GM23338 (cell line): Measurements from ENCODE around the gene RASL12. TPM values are rescaled to one million over a fixed set of nuclear protein-coding genes. Genes with fewer than 3 reads are reported as not detected.
A peak's percentile ranks its signal among the peaks of the same experiment; 100 is the strongest.

Experiments
- ATAC-seq: fragments of 200-7000 bp; cut with Tn5 transposase; 3 replicates; pipeline ENCODE4 v1.9.1; 2020
- DNase-seq: peaks from one replicate; pipeline ENCODE4 v3.0.0-alpha.2; 2015; ENCODE audit warnings: low spot score
- H2AFZ ChIP-seq: fragments of 200-600 bp; sonication (generic); 2 replicates; pipeline ENCODE4 v1.8.0; 2016; ENCODE audit warnings: antibody characterized with exemption, mild to moderate bottlenecking, moderate library complexity
- H3F3A ChIP-seq: fragments of 200-600 bp; sonication (generic); replicated peaks from 2 replicates; pipeline ENCODE4 v1.8.0; 2017; ENCODE audit warnings: antibody characterized with exemption, mixed run types, low read depth
- H3K27ac ChIP-seq: fragments of 200-600 bp; sonication (generic); 2 replicates; pipeline ENCODE4 v1.6.1; 2016; ENCODE audit warnings: low read depth
- H3K27me3 ChIP-seq: fragments of 200-600 bp; sonication (generic); 2 replicates; pipeline ENCODE4 v1.8.0; 2016; ENCODE audit warnings: mild to moderate bottlenecking, mixed run types, moderate library complexity; ENCODE audit not compliant: insufficient read depth
- H3K36me3 ChIP-seq: fragments of 200-600 bp; sonication (generic); 2 replicates; pipeline ENCODE4 v1.8.0; 2016; ENCODE audit warnings: mild to moderate bottlenecking; ENCODE audit not compliant: insufficient read depth
- H3K4me1 ChIP-seq: fragments of 200-600 bp; sonication (generic); 2 replicates; pipeline ENCODE4 v1.8.0; 2016; ENCODE audit warnings: mild to moderate bottlenecking, moderate library complexity; ENCODE audit not compliant: insufficient read depth
- H3K4me2 ChIP-seq: fragments of 200-600 bp; sonication (generic); 2 replicates; pipeline ENCODE4 v1.7.1; 2017; ENCODE audit warnings: mixed run types
- H3K4me3 ChIP-seq: fragments of 200-600 bp; sonication (generic); 2 replicates; pipeline ENCODE4 v1.6.1; 2016; ENCODE audit warnings: mixed run types
- H3K79me2 ChIP-seq: fragments of 200-600 bp; sonication (generic); replicated peaks from 2 replicates; pipeline ENCODE4 v1.8.0; 2017; ENCODE audit warnings: mild to moderate bottlenecking; ENCODE audit not compliant: insufficient read depth
- H3K9me2 ChIP-seq: fragments of 200-600 bp; sonication (generic); 2 replicates; pipeline ENCODE4 v1.8.0; 2017; ENCODE audit not compliant: insufficient read depth
- H4K20me1 ChIP-seq: fragments of 200-600 bp; sonication (generic); replicated peaks from 2 replicates; pipeline ENCODE4 v1.8.0; 2017; ENCODE audit warnings: mild to moderate bottlenecking; ENCODE audit not compliant: insufficient read depth
- H3K27ac Mint-ChIP-seq: 2 replicates; pipeline ENCODE4 v1.8.0; 2020; ENCODE audit warnings: inconsistent platforms, mild to moderate bottlenecking, moderate library complexity, mixed read lengths
- H3K27me3 Mint-ChIP-seq: 3 replicates; pipeline ENCODE4 v1.8.0; 2022; ENCODE audit warnings: low read depth, mild to moderate bottlenecking, moderate library complexity, mixed read lengths, inconsistent platforms; ENCODE audit not compliant: insufficient read depth, poor library complexity
- H3K36me3 Mint-ChIP-seq: 3 replicates; pipeline ENCODE4 v1.8.0; 2021; ENCODE audit warnings: low read depth, mild to moderate bottlenecking, inconsistent platforms, moderate library complexity, mixed read lengths
- H3K4me1 Mint-ChIP-seq: 3 replicates; pipeline ENCODE4 v1.8.0; 2020; ENCODE audit warnings: mild to moderate bottlenecking, inconsistent platforms, mixed read lengths
- H3K4me3 Mint-ChIP-seq: 3 replicates; pipeline ENCODE4 v1.8.0; 2021; ENCODE audit warnings: moderate library complexity, mild to moderate bottlenecking, inconsistent platforms, mixed read lengths
- H3K9me3 Mint-ChIP-seq: 3 replicates; pipeline ENCODE4 v1.8.0; 2020; ENCODE audit warnings: moderate library complexity, mild to moderate bottlenecking, inconsistent platforms, mixed read lengths
- POLR2AphosphoS5 ChIP-seq: IDR thresholded peaks from 2 replicates; pipeline ENCODE4 v1.6.1; 2016; ENCODE audit warnings: antibody characterized with exemption, low read depth
- STAT1 ChIP-seq: IDR thresholded peaks from one replicate; pipeline ENCODE4 v1.6.1; 2016; ENCODE audit warnings: antibody characterized with exemption; ENCODE audit not compliant: unreplicated experiment
- ZNF114 ChIP-seq: fragments of 250-450 bp; sonication (Bioruptor Pico); IDR thresholded peaks from 2 replicates; pipeline ENCODE4 v1.5.0; 2020; ENCODE audit warnings: mild to moderate bottlenecking, moderate library complexity
- polyA plus RNA-seq: library from polyadenylated mRNA; unstranded; fragments of >200 nt; fragmentation: Nextera tagmentation; extraction: Ambion mirVana; gene quantifications from 2 replicates; pipeline ENCODE4 v1.2.1, GENCODE V29; 2016
- total RNA-seq: library from RNA; depleted of rRNA; stranded (reverse); fragments of >200 nt; shearing (Covaris generic); gene quantifications from 2 replicates; pipeline ENCODE4 v1.2.3, GENCODE V29; 2014
- TF ChIP-seq, protein P1 (sequence below): IDR thresholded peaks from one replicate; pipeline ENCODE4 v1.6.1; 2018; ENCODE audit warnings: antibody characterized with exemption; ENCODE audit not compliant: unreplicated experiment
- TF ChIP-seq, protein P2 (sequence below): fragments of 250-450 bp; sonication (Bioruptor Pico); IDR thresholded peaks from 2 replicates; pipeline ENCODE4 v1.5.0; 2020; ENCODE audit warnings: mild to moderate bottlenecking, moderate library complexity

RASL12 gene
- total and polyA plus RNA-seq, 2 experiments from 2014 or later, result 4.5 to 27.7 TPM

DNA sequence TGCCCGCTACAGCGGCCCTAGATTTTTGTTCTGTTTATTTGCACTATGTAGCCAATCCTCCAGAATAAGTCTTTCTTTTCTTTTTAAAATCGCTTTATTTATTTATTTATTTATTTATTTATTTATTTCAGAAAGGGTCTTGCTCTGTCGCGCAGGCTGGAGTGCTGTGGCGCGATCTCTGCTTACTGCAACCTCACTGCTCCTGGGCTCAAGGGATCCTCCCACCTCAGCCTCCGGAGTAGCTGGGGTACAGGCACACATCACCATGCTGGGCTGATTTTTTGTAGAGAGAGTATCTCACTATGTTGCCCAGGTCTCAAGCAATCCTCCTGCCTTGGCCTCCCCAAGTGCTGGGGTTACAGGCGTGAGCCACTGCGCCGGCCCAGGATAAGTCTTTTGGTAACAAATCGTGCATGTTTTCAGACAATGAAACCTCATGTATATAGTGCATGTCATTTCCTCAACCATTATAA is 38.0 kb downstream of the RASL12 start (continued):
- TF ChIP-seq, protein P1, sequence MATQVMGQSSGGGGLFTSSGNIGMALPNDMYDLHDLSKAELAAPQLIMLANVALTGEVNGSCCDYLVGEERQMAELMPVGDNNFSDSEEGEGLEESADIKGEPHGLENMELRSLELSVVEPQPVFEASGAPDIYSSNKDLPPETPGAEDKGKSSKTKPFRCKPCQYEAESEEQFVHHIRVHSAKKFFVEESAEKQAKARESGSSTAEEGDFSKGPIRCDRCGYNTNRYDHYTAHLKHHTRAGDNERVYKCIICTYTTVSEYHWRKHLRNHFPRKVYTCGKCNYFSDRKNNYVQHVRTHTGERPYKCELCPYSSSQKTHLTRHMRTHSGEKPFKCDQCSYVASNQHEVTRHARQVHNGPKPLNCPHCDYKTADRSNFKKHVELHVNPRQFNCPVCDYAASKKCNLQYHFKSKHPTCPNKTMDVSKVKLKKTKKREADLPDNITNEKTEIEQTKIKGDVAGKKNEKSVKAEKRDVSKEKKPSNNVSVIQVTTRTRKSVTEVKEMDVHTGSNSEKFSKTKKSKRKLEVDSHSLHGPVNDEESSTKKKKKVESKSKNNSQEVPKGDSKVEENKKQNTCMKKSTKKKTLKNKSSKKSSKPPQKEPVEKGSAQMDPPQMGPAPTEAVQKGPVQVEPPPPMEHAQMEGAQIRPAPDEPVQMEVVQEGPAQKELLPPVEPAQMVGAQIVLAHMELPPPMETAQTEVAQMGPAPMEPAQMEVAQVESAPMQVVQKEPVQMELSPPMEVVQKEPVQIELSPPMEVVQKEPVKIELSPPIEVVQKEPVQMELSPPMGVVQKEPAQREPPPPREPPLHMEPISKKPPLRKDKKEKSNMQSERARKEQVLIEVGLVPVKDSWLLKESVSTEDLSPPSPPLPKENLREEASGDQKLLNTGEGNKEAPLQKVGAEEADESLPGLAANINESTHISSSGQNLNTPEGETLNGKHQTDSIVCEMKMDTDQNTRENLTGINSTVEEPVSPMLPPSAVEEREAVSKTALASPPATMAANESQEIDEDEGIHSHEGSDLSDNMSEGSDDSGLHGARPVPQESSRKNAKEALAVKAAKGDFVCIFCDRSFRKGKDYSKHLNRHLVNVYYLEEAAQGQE, result no peak

DNA sequence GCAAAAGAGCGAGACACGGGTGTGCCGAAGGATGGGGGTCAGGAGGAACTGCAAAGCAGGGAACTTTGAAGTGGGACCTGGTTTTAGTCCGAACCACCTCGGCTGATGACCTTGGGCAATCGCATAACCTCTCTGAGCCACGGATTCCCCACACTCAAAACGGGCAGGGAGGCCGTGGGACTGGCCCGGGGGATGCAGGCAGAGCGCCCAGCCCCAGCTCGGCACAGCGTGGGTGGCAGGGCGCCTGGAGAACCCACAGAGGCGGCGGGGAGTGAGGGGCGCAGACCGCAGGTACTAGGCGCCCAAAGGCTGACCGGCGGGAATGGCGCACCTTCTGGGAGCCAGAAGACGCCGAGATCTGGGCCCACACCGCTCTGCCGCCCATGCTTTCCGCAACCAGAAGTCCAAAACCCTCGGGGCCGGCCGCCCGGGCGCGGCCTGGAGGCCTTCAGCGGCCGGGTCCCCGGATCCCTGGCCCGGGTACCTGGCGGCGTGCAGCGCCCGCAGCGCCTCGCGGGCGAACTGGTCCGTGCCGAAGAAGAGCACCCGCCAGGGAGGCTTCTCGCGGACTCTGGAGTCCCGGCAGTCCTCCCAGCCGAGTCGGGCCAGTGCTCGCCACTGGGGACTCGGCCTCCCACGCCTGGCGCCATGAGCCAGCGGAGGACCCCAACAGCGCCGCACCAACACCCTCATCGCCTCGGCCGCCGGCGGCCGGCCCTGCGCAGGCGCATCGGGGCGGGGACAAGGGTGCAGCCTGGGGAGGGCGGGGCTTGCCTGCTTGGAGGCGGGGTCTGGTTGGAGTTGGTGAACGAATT is 38.7 kb downstream of the RASL12 start, which contains the start of gene MTFMT:
Gene MTFMT (minus strand): TSS at position 719 of the 815 bp plus-strand sequence. CDS start 26 bp downstream, at position 693.
- Histone ChIP-seq H2AFZ (peak within 1 kb of the TSS; percentile 80; the same call in 1 of the 2 replicates), H3K27ac (no peak within 1 kb of the TSS), H3K4me3 (peak within 1 kb of the TSS; percentile 98), H3K36me3 (no peaks in the 10 kb centered on the region), H4K20me1 (peaks cover 15% of the 10 kb centered on the region), H3K4me1 (peaks cover 10% of the 10 kb centered on the region), H3K27me3 (no peaks in the 10 kb centered on the region), H3K4me2 (peak within 1 kb of the TSS; percentile 97), H3K9me2 (no peaks in the 10 kb centered on the region), H3K79me2 (peaks cover 15% of the 10 kb centered on the region), H3F3A (0 out of 2 replicates have a peak, but pooled peaks cover 6% of the 10 kb centered on the region)
- peak; percentile 92 for DNase-seq
- Mint-ChIP-seq H3K27ac (no peak within 1 kb of the TSS), H3K4me3 (peak within 1 kb of the TSS; percentile 80), H3K27me3 (peaks cover 11% of the 10 kb centered on the region), H3K36me3 (peaks cover 13% of the 10 kb centered on the region), H3K4me1 (peaks cover 13% of the 10 kb centered on the region), H3K9me3 (no peaks in the 10 kb centered on the region)
- ATAC-seq, result peak; percentile 79
- TF ChIP-seq, protein P2, sequence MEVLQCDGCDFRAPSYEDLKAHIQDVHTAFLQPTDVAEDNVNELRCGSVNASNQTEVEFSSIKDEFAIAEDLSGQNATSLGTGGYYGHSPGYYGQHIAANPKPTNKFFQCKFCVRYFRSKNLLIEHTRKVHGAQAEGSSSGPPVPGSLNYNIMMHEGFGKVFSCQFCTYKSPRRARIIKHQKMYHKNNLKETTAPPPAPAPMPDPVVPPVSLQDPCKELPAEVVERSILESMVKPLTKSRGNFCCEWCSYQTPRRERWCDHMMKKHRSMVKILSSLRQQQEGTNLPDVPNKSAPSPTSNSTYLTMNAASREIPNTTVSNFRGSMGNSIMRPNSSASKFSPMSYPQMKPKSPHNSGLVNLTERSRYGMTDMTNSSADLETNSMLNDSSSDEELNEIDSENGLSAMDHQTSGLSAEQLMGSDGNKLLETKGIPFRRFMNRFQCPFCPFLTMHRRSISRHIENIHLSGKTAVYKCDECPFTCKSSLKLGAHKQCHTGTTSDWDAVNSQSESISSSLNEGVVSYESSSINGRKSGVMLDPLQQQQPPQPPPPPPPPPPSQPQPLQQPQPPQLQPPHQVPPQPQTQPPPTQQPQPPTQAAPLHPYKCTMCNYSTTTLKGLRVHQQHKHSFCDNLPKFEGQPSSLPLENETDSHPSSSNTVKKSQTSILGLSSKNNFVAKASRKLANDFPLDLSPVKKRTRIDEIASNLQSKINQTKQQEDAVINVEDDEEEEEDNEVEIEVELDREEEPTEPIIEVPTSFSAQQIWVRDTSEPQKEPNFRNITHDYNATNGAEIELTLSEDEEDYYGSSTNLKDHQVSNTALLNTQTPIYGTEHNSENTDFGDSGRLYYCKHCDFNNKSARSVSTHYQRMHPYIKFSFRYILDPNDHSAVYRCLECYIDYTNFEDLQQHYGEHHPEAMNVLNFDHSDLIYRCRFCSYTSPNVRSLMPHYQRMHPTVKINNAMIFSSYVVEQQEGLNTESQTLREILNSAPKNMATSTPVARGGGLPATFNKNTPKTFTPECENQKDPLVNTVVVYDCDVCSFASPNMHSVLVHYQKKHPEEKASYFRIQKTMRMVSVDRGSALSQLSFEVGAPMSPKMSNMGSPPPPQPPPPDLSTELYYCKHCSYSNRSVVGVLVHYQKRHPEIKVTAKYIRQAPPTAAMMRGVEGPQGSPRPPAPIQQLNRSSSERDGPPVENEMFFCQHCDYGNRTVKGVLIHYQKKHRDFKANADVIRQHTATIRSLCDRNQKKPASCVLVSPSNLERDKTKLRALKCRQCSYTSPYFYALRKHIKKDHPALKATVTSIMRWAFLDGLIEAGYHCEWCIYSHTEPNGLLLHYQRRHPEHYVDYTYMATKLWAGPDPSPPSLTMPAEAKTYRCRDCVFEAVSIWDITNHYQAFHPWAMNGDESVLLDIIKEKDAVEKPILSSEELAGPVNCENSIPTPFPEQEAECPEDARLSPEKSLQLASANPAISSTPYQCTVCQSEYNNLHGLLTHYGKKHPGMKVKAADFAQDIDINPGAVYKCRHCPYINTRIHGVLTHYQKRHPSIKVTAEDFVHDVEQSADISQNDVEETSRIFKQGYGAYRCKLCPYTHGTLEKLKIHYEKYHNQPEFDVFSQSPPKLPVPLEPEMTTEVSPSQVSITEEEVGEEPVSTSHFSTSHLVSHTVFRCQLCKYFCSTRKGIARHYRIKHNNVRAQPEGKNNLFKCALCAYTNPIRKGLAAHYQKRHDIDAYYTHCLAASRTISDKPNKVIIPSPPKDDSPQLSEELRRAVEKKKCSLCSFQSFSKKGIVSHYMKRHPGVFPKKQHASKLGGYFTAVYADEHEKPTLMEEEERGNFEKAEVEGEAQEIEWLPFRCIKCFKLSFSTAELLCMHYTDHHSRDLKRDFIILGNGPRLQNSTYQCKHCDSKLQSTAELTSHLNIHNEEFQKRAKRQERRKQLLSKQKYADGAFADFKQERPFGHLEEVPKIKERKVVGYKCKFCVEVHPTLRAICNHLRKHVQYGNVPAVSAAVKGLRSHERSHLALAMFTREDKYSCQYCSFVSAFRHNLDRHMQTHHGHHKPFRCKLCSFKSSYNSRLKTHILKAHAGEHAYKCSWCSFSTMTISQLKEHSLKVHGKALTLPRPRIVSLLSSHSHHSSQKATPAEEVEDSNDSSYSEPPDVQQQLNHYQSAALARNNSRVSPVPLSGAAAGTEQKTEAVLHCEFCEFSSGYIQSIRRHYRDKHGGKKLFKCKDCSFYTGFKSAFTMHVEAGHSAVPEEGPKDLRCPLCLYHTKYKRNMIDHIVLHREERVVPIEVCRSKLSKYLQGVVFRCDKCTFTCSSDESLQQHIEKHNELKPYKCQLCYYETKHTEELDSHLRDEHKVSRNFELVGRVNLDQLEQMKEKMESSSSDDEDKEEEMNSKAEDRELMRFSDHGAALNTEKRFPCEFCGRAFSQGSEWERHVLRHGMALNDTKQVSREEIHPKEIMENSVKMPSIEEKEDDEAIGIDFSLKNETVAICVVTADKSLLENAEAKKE (CRISPR knock-in tag), result no peak
- TF ChIP-seq POLR2AphosphoS5 (peak; percentile 98), STAT1 (no peak), ZNF114 (no peak)
